ENCODE data around the gene SEMA5A.

Gene SEMA5A

GRCh38 chr5:9156282-9156681 lies 389.6 kb downstream of the SEMA5A start:
- DNase-seq (ENCODE audit: low read depth, low spot score), result peak; percentile 44
- H3K4me3 ChIP-seq (ENCODE audit: low read depth, low read length), result no peak overlapping the region
- in situ Hi-C loops (cut with HindIII; ENCODE audit: low sequenced_read_pairs), result no loop called here
- TF ChIP-seq CTCF (IDR thresholded peaks at IDR 0.05; ENCODE audit: low read depth, low read length), result peak; percentile 50

GRCh38 chr5:9151684-9152427 lies 394.0 kb downstream of the SEMA5A start:
- TF ChIP-seq CTCF (IDR thresholded peaks at IDR 0.05; ENCODE audit: low read depth, low read length), result no peak
- no peak overlapping the region for H3K4me3 ChIP-seq (ENCODE audit: low read depth, low read length)
- no peak for DNase-seq (ENCODE audit: low read depth, low spot score)
- in situ Hi-C loops (cut with HindIII; ENCODE audit: low sequenced_read_pairs), result no loop called here

GRCh38 chr5:9149988-9150387 lies 395.9 kb downstream of the SEMA5A start:
- H3K4me3 ChIP-seq (ENCODE audit: low read depth, low read length), result no peak overlapping the region
- DNase-seq (ENCODE audit: low read depth, low spot score), result peak; percentile 66
- in situ Hi-C loops (cut with HindIII; ENCODE audit: low sequenced_read_pairs), result no loop called here
- TF ChIP-seq CTCF (IDR thresholded peaks at IDR 0.05; ENCODE audit: low read depth, low read length), result no peak

- TF ChIP-seq CTCF (IDR thresholded peaks at IDR 0.05; ENCODE audit: low read depth, low read length), result no peak
- no peak overlapping the region for H3K4me3 ChIP-seq (ENCODE audit: low read depth, low read length)
- no peak for DNase-seq (ENCODE audit: low read depth, low spot score)
- in situ Hi-C loops (cut with HindIII; ENCODE audit: low sequenced_read_pairs), result no loop called here
These were observed 397.6 kb downstream of the SEMA5A start for GRCh38 chr5:9148242-9148641.

GRCh38 chr5:9140711-9141110 lies 405.2 kb downstream of the SEMA5A start:
- DNase-seq (ENCODE audit: low read depth, low spot score), result no peak
- no peak for TF ChIP-seq CTCF (IDR thresholded peaks at IDR 0.05; ENCODE audit: low read depth, low read length)
- no peak overlapping the region for H3K4me3 ChIP-seq (ENCODE audit: low read depth, low read length)
- in situ Hi-C loops (cut with HindIII; ENCODE audit: low sequenced_read_pairs), result no loop called here

GRCh38 chr5:9140202-9140601 lies 405.7 kb downstream of the SEMA5A start:
- H3K4me3 ChIP-seq (ENCODE audit: low read depth, low read length), result no peak overlapping the region
- in situ Hi-C loops (cut with HindIII; ENCODE audit: low sequenced_read_pairs), result no loop called here
- TF ChIP-seq CTCF (IDR thresholded peaks at IDR 0.05; ENCODE audit: low read depth, low read length), result no peak
- DNase-seq (ENCODE audit: low read depth, low spot score), result no peak
